ENCODE data around the gene ATP6V0A1.

DNA sequence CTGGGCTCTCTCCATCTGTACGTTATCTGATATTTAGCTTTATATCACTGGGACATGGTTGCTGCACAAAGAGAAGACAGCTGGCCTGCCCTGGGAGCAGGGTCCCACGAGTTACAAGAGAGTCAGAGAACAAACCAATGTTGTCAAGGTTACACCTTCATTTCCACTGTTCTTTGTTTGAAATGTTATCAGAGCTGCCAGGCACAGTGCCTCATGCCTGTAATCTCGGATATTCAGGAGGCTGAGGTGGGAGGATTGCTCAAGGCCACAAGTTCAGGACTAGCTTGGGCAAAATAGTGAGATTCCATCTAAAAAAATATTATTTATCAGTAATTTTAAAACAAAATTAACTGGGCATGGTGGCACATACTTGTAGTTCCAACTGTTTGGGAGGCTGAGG lies 34.6 kb downstream of the ATP6V0A1 start:
- TF ChIP-seq POLR2A (IDR thresholded peaks at IDR 0.05; ENCODE audit: extremely low read depth, insufficient read length) = no peak
- TF ChIP-seq, protein P1, sequence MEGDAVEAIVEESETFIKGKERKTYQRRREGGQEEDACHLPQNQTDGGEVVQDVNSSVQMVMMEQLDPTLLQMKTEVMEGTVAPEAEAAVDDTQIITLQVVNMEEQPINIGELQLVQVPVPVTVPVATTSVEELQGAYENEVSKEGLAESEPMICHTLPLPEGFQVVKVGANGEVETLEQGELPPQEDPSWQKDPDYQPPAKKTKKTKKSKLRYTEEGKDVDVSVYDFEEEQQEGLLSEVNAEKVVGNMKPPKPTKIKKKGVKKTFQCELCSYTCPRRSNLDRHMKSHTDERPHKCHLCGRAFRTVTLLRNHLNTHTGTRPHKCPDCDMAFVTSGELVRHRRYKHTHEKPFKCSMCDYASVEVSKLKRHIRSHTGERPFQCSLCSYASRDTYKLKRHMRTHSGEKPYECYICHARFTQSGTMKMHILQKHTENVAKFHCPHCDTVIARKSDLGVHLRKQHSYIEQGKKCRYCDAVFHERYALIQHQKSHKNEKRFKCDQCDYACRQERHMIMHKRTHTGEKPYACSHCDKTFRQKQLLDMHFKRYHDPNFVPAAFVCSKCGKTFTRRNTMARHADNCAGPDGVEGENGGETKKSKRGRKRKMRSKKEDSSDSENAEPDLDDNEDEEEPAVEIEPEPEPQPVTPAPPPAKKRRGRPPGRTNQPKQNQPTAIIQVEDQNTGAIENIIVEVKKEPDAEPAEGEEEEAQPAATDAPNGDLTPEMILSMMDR (IDR thresholded peaks at IDR 0.05; ENCODE audit: low read depth, low read length) = no peak
- no peak for TF ChIP-seq MYC (IDR thresholded peaks at IDR 0.05; ENCODE audit: low read depth, low read length)

Data from NB4 (cell line).